Measurements from ENCODE around the gene KLRC2. TPM values are rescaled to one million over a fixed set of nuclear protein-coding genes. Genes with fewer than 3 reads are reported as not detected.

KLRC2 gene
- total RNA-seq, 1 experiment from 2014 or later: not detected

DNA sequence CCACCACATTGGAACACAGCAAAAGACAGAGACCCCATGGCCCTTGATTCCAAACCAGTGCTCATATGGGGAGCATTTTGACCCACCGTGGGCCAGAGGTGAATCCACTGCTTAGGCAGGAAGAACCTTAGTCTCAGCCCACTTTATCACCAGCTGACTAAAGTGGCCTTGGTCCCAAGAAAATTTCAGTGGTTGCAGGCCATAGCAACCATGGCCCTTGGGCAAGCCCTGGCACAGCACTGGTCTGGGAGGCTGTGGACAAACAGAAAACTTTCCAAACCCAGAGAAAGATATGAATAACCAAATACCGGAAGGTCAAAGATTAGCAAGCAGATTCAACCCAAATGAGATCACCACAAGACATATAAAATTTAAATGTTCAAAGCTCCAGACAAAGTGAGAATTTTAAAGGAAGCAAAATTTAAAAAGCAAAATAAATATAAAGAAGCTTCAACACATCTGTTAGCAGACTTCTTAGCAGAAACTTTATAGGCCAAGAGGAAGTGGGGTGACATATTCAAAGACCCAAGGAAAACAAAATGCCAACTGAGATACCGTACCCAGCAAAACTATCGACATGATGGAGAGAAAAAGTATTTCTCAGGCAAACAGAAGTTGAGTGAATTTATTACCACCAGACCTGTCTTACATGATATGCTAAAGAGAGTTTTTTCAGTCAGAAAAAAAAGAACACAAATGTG is 53.7 kb downstream of the KLRC2 start:
- intact Hi-C loops (cut with micrococcal nuclease): no loop called here
- Histone ChIP-seq H3K27me3 (ENCODE audit: low read length) (no peaks in the 10 kb centered on the region), H3K9me3 (ENCODE audit: low read length) (no peaks in the 10 kb centered on the region), H2AFZ (ENCODE audit: low read length) (no peak overlapping the region), H3K36me3 (ENCODE audit: low read depth, low read length) (no peaks in the 10 kb centered on the region), H3K9me2 (replicated peaks; ENCODE audit: low read length) (no peaks in the 10 kb centered on the region), H4K20me1 (ENCODE audit: low read length) (no peaks in the 10 kb centered on the region), H3K27ac (ENCODE audit: low read length) (no peak overlapping the region), H3F3A (ENCODE audit: low read length, unreplicated experiment) (peaks cover 5% of the 10 kb centered on the region), H3K79me2 (ENCODE audit: low read length) (no peaks in the 10 kb centered on the region), H3K9ac (ENCODE audit: low read length) (no peak overlapping the region), H3K4me1 (ENCODE audit: insufficient read depth, low read length) (peaks cover 20% of the 10 kb centered on the region; the same call in 1 of the 2 replicates), H3K4me2 (ENCODE audit: low read length) (no peak overlapping the region), H3K4me3 (ENCODE audit: low read length) (no peak overlapping the region)
- CTCF ChIA-PET: interaction anchor here (0.6 kb wide), 1 partner anchor 586 kb away, joined by 3 read pairs; no protein-coding TSS in a partner anchor
- no peak for ATAC-seq
- DNase-seq: no peak
- TF ChIP-seq, protein P1, sequence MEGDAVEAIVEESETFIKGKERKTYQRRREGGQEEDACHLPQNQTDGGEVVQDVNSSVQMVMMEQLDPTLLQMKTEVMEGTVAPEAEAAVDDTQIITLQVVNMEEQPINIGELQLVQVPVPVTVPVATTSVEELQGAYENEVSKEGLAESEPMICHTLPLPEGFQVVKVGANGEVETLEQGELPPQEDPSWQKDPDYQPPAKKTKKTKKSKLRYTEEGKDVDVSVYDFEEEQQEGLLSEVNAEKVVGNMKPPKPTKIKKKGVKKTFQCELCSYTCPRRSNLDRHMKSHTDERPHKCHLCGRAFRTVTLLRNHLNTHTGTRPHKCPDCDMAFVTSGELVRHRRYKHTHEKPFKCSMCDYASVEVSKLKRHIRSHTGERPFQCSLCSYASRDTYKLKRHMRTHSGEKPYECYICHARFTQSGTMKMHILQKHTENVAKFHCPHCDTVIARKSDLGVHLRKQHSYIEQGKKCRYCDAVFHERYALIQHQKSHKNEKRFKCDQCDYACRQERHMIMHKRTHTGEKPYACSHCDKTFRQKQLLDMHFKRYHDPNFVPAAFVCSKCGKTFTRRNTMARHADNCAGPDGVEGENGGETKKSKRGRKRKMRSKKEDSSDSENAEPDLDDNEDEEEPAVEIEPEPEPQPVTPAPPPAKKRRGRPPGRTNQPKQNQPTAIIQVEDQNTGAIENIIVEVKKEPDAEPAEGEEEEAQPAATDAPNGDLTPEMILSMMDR (conservative IDR thresholded peaks at IDR 0.05; ENCODE audit: low read depth, low read length): no peak
- TF ChIP-seq EZH2phosphoT487 (IDR thresholded peaks at IDR 0.05; ENCODE audit: borderline replicate concordance, low read length) (no peak), EZH2 (IDR thresholded peaks at IDR 0.05; ENCODE audit: low read length, unreplicated experiment) (no peak)
- BruUV-seq (replicated peaks): no TSS peak
- POLR2A ChIA-PET (ENCODE audit: unreplicated experiment): no interaction called here

Other genes with a start within 250 kb of the KLRC2 start
- gene GABARAPL1, start 223.1 kb downstream of the KLRC2 start, total RNA-seq (2014; rRNA removed): 14.9 and 24.5 TPM in 2 replicates
- 0.06 TPM in 1 of 2 replicates, not detected in the other for gene KLRD1, start 128.1 kb downstream of the KLRC2 start, total RNA-seq (2014; rRNA removed)
- gene KLRK1, start 46.0 kb downstream of the KLRC2 start, total RNA-seq (2014; rRNA removed): not detected in 2 replicates
- gene KLRC4, start 26.3 kb downstream of the KLRC2 start, total RNA-seq (2014; rRNA removed): not detected in 2 replicates
- not detected in 2 replicates for gene KLRC3, start 15.4 kb downstream of the KLRC2 start, total RNA-seq (2014; rRNA removed)
- gene KLRC1, start 17.4 kb upstream of the KLRC2 start, total RNA-seq (2014; rRNA removed): not detected in 2 replicates
- 0.63 and 0.95 TPM in 2 replicates for gene EIF2S3B, start 69.9 kb upstream of the KLRC2 start, total RNA-seq (2014; rRNA removed)
- gene MAGOHB, start 177.6 kb upstream of the KLRC2 start, total RNA-seq (2014; rRNA removed): 25.6 and 36.8 TPM in 2 replicates
- gene STYK1, start 238.0 kb upstream of the KLRC2 start, total RNA-seq (2014; rRNA removed): 4.3 and 8.6 TPM in 2 replicates